GM23338 (cell line): ENCODE measurements around the gene MEGF11.

Experiments used
- CTCF ChIP-seq, 2 experiments: fragments of 200-600 bp in 1 of 2; sonication (generic) in 1 of 2; conservative IDR thresholded peaks; 2 replicates each; pipeline versions ENCODE4 v1.5.1 to v1.6.1; 2016 to 2017; ENCODE audit warnings: antibody characterized with exemption in 2 of 2, low read depth in 2 of 2, mild to moderate bottlenecking in 2 of 2, moderate library complexity in 1 of 2
- REST ChIP-seq: IDR thresholded peaks from one replicate; pipeline ENCODE4 v1.6.1; 2018; ENCODE audit warnings: antibody characterized with exemption; ENCODE audit not compliant: unreplicated experiment

GRCh38 chr15:66004618-66005262 is 248.8 kb downstream of the MEGF11 start:
- peak; percentile 87 for TF ChIP-seq REST
- no peak for TF ChIP-seq CTCF (conservative IDR thresholded peaks at IDR 0.05; ENCODE audit: low read depth in 2 of 2)
